SIG-M5 (cell line): ENCODE measurements around the gene DENND1B.
"Not testable (repeated sequence)": the region's sequence is repeated elsewhere in the genome, so short reads cannot be mapped to it uniquely, and the experiment has no call there.

Source experiments
- DNase-seq: peaks from one replicate; lab custom pipeline; 2025; lab: John Stamatoyannopoulos, UW

DENND1B gene

GRCh38 chr1:197622371-197622770 is 152.9 kb downstream of the DENND1B start:
- no peak for DNase-seq

GRCh38 chr1:197621761-197622160 is 153.5 kb downstream of the DENND1B start:
- no peak for DNase-seq

DNA sequence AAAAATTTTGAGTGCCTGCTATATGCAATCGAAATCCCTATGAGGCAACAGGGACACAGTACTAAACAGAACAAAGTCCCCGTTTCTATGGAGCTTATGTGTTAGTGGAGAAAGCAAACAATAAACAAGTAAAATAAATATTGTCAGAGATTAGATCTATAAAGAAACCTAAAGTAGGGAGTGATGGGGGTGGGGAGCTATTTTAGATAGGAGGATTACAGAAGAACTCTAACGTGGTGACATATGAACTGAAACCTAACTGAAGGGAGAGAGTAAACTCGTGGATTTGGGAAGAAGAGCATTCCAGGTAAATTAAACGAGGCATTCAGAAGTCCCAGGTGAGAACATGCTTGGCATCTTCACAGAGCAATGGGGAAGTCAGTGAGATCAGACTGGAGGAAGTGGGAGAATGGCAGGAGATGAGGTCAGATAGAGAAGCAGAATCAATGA is 154.5 kb downstream of the DENND1B start:
- DNase-seq: no peak

DNA sequence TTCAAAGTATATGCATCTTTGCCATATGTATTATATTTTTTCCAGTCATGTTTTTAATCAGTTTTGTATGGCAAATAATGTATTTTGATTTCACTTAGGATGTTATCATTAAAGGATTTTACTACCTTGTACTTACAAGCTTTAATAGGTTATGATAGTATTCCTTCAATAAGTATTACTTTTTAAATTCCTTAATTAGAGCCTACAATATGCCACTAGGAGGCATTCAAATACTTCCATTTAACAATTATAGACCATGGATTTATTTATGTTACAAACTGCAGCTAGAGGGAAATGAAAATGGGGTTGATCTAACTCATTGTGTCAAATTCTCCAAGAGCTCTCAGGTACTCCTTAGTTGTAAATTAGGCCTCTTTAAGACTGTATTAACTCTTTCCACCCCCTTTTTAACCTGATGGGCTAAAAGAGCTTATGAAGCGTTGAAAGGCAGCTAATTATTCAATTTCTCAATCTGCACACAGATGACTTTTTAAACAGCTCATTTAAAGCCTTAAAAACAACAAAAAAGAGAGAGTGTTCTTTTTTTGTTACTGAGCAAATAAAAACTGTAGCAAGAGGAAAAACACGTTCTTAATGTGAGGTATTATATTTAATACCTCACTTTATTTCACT is 156.2 kb downstream of the DENND1B start:
- no peak for DNase-seq

GRCh38 chr1:197618061-197618460 is 157.2 kb downstream of the DENND1B start:
- DNase-seq: no peak

GRCh38 chr1:197615693-197616011 is 159.6 kb downstream of the DENND1B start:
- no peak for DNase-seq

GRCh38 chr1:197614916-197615692 is 160.2 kb downstream of the DENND1B start:
- DNase-seq: no peak

DNA sequence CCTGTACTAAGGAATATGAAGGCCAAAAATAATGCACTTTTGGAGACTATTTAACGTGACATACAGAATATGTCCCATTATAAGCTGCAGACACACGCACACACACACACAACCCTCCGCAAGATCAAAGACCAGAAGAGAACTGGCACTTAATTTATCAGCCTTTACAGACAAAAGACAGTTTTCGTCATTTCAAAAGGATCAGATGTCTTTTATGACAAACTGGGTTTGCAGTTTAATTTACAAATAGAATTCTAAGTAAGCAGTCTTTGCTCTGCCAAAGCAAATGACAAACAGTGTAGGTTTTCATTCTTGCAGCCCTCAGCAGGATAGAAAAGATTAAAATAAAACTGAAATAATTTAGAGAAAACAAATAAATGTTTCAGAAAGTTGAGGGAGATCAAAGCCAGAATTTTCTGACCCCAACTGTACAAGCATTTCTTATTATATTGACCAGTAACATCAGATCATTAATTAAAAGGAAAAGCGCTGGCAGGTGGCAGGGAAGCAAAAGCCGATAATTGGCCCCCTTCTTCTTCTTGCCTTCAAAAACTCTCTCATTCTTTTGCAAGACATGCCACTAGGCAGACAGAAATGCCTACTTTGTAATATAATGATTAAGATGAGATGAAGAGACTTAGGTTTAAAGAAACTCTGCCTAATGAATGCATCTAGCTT is 169.0 kb downstream of the DENND1B start:
- DNase-seq: no peak

GRCh38 chr1:197604302-197604701 is 171.0 kb downstream of the DENND1B start:
- no peak for DNase-seq

GRCh38 chr1:197600751-197601150 is 174.5 kb downstream of the DENND1B start:
- DNase-seq: no peak

DNA sequence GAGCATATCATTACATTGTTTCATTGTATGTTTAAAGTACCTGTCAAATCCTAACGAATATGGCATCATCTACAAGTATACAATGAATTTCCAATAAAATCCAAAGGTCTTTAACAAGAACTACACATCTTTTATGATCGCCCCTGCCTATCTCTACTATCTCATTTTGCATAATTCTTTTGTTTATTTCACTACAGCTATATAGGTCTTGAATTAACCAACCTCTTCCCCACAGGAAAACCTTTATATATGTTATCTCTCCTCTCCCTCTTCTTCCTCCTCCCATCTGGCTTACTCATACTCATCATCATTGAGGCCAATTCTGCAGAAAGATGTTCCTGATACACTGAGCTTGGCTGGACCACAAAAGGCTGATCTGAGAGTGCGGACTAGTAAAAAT is 175.5 kb downstream of the DENND1B start:
- DNase-seq: no peak

GRCh38 chr1:197598935-197599334 is 176.3 kb downstream of the DENND1B start:
- DNase-seq: no peak

DNA sequence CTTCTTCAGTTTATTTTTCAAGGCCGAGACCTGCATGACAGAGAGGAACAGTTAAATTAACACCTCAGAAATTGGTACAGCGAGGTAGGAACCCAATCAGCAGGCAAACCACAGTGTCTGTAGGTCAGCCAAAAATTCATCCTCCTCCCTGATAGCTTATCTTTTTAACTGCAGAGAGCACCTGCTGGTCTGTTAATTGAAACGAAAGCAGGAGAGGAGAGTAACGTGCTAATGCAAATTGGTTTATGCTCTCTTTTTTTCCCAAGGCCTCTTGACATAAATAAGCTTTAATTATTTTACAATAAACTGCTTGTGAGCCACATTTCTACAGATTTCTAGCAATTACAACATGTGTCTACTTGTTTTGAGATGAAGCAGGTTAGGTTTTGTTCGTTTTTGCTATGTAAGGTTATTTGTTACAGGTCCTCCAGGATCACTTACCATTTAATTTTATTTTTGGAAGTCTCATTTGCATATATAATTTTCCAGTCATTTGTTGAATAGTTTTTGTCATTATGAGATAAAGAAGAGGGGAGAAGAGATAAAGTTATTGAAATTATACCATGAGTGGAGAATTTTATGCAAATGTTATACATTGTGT is 179.9 kb downstream of the DENND1B start:
- DNase-seq: no peak

- DNase-seq: no peak
Observed at GRCh38 chr1:197590687-197591086, 184.6 kb downstream of the DENND1B start.

GRCh38 chr1:197585809-197586208 is 189.5 kb downstream of the DENND1B start:
- no peak for DNase-seq

DNA sequence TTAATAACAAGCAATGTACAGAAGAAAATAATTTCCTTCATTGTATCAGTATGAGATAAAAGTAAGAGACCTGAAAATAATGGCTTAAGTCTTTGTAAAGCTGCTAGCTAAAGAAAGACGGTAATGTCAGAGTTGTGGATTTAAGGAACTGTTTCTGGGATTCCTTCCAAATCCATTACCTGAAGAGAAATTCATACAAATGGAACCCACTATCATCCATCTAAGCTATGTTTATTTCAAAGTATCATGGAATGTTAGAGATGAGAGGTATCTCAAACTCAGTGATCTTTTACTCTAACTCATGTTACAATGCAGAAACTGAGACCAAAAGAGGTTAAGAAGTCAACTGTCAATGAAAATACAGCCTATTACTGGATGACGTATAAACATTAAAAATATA is 197.7 kb downstream of the DENND1B start:
- DNase-seq: no peak

GRCh38 chr1:197575531-197575930 is 199.7 kb downstream of the DENND1B start:
- DNase-seq: not testable (repeated sequence)

DNA sequence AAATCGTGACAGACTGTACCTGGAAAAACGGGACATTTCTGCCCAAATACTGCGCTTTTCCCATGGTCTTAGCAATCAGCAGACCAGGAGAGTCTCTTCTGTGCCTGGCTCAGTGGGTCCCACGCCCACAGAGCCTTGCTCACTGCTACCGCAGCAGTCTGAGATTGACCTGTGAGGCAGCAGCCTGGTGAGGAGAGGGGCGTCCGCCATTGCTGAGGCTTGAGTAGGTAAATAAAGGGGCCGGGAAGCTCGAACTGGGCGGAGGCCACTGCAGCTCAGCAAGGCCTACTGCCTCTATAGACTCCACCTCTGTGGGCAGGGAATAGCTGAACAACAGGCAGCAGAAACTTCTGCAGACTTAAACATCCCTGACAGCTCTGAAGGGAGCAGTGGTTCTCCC is 203.1 kb downstream of the DENND1B start:
- DNase-seq: no peak

DNA sequence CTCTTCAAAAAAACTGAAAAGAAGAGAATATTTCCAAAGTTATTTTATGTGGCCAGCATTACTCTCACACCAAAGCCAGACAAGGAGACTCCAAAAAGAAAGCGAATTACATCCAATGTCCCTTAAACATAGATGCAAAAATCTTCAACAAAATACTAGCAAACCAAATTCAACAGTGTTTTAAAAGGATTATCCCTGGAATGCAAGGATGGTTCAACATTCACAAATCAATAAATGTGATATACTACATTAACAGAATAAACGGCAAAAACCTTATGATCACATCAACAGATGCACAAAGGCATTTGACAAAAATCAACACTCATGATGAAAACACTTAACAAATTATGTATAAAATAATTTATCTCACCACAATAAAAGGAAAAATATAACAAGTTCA is 207.8 kb downstream of the DENND1B start:
- DNase-seq: no peak

DNA sequence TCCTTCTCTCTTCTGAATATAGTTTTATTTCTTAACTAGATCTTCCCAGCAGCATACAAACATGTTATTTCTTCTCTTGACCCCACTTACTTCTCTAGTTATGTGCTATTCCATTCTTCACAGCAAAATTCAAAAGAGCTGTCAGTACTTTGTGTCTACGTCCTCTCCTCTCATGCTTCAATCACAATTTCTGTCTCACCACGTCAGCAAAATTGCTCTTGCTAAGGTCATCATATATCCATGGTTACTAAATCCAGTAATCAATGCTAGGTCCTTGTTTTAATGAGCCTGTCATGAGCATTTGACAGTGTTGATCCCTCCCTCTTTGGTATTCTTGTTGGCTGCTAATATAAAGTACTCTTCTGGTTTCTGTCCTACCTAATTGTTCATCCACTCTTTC is 214.2 kb downstream of the DENND1B start:
- DNase-seq: no peak

DNA sequence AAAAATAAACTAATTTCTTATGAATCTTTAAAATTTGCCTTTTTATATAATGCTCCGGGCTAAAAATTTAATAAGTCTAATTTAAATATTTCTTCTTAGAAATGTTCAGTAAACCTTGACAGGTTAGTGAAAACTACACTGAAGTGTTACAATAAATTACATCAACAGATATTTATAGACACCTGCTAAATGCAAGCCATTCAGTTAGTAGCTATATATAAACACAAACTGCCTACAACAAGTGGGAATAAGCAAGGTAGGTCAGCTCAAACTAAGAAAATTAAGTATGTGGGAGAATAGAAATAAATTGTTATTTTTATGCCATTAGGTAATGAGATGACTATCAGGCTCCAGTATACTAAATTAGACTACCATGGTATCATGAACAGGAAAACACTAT is 215.6 kb downstream of the DENND1B start:
- DNase-seq: no peak

DNA sequence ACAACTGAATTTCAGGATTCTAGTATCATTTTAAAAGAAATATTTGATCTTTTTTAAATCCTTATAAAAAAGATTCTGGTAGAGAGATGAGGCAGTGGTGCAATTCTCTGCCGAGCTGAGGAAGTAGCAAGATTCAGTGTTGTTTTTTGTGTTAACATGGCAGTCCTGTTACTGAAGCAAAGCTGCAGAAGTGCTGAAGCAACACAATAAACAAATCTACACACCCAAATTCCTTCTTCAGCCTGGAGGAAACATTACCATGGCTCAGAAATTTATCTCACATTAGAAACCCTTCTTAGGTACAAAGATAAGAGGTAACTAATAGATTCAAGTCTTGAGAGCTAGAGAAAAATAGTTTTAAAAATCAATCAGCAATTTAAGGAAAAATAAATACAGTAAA is 216.0 kb downstream of the DENND1B start:
- DNase-seq: no peak

GRCh38 chr1:197557302-197557701 is 218.0 kb downstream of the DENND1B start:
- no peak for DNase-seq
